ENCODE measurements around the gene GRM4.

Gene GRM4

GRCh38 chr6:33980176-33981175, 165.4 kb downstream of the GRM4 start:
- H3K4me1 ChIP-seq (ENCODE audit: control insufficient read depth in 1 of 2, insufficient read depth in 1 of 2, low read depth in 1 of 2, low read length in 1 of 2) = peaks cover 0 to 3% of the 10 kb centered on the region in 2 experiments
- H3K27me3 ChIP-seq = peaks cover 32% of the 10 kb centered on the region
- no peak for TF ChIP-seq CTCF (IDR thresholded peaks at IDR 0.05)
- H3K27ac ChIP-seq = no peak overlapping the region
- no peaks in the 10 kb centered on the region for H3K36me3 ChIP-seq
- H3K4me3 ChIP-seq (ENCODE audit: low read depth in 1 of 2, low read length in 1 of 2) = no peak overlapping the region
- H3K9me3 ChIP-seq = no peaks in the 10 kb centered on the region

GRCh38 chr6:33979750-33980149, 166.1 kb downstream of the GRM4 start:
- Histone ChIP-seq H3K9me3 (no peaks in the 10 kb centered on the region), H3K27me3 (peaks cover 39% of the 10 kb centered on the region), H3K4me3 (ENCODE audit: low read depth in 1 of 2, low read length in 1 of 2) (no peak overlapping the region), H3K4me1 (ENCODE audit: control insufficient read depth in 1 of 2, insufficient read depth in 1 of 2, low read depth in 1 of 2, low read length in 1 of 2) (peaks cover 0 to 3% of the 10 kb centered on the region in 2 experiments), H3K27ac (no peak overlapping the region), H3K36me3 (no peaks in the 10 kb centered on the region)
- no peak for TF ChIP-seq CTCF (IDR thresholded peaks at IDR 0.05)

- no peaks in the 10 kb centered on the region for H3K36me3 ChIP-seq
- peaks cover 51% of the 10 kb centered on the region for H3K27me3 ChIP-seq
- H3K4me1 ChIP-seq (ENCODE audit: control insufficient read depth in 1 of 2, insufficient read depth in 1 of 2, low read depth in 1 of 2, low read length in 1 of 2) = peaks cover 0 to 3% of the 10 kb centered on the region in 2 experiments
These were observed 167.3 kb downstream of the GRM4 start for GRCh38 chr6:33978412-33979150.

GRCh38 chr6:33977606-33978411, 168.1 kb downstream of the GRM4 start:
- H3K4me3 ChIP-seq (ENCODE audit: low read depth in 1 of 2, low read length in 1 of 2) = no peak overlapping the region
- H3K27me3 ChIP-seq = peaks cover 59% of the 10 kb centered on the region
- no peak for TF ChIP-seq CTCF (IDR thresholded peaks at IDR 0.05)
- H3K27ac ChIP-seq = no peak overlapping the region
- H3K4me1 ChIP-seq (ENCODE audit: control insufficient read depth in 1 of 2, insufficient read depth in 1 of 2, low read depth in 1 of 2, low read length in 1 of 2) = no peaks in the 10 kb centered on the region
- no peaks in the 10 kb centered on the region for H3K36me3 ChIP-seq
- no peaks in the 10 kb centered on the region for H3K9me3 ChIP-seq

More at GRCh38 chr6:33978412-33979150, 167.3 kb downstream of the GRM4 start:
- no peak for TF ChIP-seq CTCF (IDR thresholded peaks at IDR 0.05)
- H3K9me3 ChIP-seq = no peaks in the 10 kb centered on the region
- no peak overlapping the region for H3K4me3 ChIP-seq (ENCODE audit: low read depth in 1 of 2, low read length in 1 of 2)
- H3K27ac ChIP-seq = no peak overlapping the region

All from neutrophil (primary cell).